GM21528 (cell line): Measurements from ENCODE around the gene PRKN.

Experiments
- ATAC-seq: cut with Tn5 transposase; IDR thresholded peaks from one replicate; pipeline ENCODE4 v1.9.1; 2021; ENCODE audit warnings: mild to moderate bottlenecking, moderate library complexity; ENCODE audit not compliant: unreplicated experiment, low FRiP score

Gene PRKN

DNA sequence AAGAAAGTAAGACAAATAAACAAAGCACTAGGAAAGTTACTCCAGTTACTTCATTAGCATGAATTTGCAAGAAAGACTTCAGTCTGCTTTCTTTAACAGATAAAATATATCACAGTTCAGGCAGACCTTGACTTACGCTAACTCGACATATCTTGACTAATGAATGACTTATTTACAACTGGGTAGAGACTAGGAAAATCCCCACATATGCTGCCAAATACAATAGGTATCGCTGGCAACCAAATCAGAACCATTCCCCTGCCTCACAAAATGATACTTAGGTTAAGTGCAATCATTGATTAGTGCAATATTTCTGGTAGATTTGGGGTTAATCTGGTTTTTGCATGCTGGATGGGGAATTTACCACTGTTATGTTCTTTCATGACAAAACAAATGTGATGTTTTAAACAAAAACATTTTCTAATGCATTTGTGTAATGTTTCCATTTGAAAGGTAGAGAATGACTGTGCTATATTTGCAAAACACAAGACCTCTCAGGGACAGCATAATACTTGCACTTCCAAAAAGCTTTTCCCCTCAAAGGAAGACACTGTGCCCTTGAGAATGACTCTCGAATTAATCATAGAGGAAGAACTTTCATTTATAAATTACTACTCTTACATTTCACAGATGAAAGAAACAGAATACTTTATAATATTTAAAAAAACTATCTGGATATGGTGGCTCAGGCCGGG is 101.6 kb downstream of the PRKN start:
- no peak for ATAC-seq

- ATAC-seq = no peak
Measured at GRCh38 chr6:162622572-162622971, 105.0 kb downstream of the PRKN start.

GRCh38 chr6:162621246-162621645 is 106.3 kb downstream of the PRKN start:
- ATAC-seq = no peak

DNA sequence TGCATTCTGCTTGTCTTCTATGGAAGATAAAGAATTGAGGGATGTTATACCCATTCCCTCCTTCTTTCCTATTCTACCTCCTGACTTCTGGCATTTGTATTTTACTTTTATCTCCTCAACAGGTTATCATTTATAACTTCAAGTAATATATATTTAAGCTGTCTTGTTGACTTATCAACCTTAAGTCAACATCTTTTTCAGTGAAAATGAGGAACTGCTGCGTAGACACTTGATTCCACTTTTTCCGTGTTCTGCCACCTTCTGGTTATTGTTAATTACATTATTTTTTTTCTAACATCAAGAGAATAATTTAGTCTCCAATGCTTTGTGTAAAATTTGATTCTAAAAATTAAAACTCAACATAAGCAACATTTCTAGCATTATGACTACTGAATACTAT is 107.5 kb downstream of the PRKN start:
- ATAC-seq = no peak

DNA sequence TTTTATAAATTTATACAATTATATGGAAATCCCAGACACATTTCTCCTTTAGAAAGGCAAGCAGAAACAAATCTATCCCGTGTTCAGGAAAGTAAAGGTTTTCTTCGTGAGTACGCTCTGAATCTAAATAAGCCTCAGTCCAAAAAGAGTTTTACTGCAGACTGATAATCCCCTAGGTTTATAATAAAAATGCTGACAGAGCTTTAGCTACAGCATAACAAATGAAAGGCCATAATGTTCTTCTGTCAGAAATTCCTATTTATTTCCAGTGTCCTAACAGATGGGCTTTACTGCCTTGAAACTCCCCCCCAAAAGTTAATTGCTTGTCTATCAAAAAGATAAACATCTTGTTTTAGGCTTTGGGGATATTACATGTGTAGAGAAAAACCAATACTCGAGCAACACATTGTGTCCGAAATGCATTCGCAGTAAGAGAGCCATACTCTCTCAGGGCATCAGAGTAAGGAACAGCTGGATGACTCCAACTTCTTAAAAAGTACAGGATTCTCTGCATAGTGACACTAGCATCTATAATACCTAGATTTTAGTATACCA is 109.0 kb downstream of the PRKN start:
- ATAC-seq = no peak

- no peak for ATAC-seq
Measured at GRCh38 chr6:162615016-162615705, 112.4 kb downstream of the PRKN start.

DNA sequence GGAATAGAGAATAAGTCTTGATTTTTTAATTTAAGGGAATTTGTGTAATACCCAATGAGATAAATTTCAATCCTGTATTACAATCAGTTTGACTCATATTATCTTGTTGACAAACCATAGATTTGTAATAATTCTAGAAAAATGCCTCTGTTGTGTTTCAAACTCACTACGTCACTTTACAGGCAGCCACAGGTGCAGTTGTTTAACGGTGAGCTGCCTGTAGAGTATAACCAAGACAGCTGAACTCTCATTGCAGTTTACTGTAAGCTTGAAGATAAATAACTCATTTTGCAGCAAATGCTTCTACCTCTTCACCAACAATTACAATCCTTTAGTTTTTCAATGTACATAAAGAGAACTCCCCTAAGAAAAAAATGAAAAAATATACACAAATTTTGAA is 114.3 kb downstream of the PRKN start:
- no peak for ATAC-seq

DNA sequence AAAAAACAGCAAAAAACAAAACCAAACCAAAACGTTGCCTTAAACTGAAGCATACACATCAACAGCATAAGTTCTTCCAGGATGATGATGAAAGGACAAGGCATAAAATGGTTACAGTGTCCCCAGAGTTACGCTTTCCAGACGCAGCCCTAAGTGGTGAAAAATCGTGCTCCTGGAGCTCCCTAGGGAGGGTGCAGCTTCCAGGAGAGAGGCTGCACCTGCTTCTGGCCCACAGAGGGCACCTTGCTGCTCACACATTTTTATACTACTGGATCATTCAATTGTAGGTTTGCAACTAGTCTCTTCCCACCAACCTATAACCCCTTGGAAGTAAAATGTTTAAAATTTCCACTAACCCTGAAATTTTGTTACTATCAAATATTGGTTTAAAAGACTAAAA is 115.0 kb downstream of the PRKN start:
- no peak for ATAC-seq

DNA sequence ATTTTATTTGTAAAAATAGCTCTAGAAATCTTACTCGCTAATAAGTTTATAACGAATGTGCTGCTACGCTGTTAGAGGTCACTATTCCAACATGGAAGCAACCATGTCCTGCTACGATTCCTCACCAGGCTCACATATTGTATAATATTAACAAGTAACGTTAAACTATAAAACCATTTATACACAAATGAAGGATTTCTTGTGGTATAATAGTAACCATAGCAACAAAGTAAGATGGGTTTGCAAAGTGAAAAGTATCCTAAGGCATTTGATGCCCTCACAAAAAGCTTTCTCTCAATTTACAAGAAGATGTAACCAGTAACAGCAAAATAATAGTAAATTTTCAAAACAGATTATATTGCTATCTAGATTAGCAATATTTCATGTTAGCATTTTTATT is 117.2 kb downstream of the PRKN start:
- no peak for ATAC-seq

DNA sequence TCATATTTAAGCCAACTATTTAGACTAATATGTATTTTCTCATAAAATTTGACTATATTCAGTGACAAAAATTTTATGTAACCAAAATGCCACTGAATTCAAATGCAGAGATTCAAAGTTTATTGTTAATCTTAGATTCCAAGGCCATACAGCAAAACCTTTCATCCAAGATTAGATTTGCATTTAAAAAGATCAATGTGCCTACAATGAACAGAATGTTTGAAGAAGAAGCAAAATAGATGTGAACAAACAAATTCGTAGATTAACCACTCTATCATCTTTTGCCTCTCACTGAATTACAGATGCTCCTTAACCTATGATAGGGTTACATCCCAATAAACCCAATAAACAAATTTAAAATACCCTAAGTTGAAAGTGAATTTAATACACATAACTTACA is 121.7 kb downstream of the PRKN start:
- no peak for ATAC-seq

DNA sequence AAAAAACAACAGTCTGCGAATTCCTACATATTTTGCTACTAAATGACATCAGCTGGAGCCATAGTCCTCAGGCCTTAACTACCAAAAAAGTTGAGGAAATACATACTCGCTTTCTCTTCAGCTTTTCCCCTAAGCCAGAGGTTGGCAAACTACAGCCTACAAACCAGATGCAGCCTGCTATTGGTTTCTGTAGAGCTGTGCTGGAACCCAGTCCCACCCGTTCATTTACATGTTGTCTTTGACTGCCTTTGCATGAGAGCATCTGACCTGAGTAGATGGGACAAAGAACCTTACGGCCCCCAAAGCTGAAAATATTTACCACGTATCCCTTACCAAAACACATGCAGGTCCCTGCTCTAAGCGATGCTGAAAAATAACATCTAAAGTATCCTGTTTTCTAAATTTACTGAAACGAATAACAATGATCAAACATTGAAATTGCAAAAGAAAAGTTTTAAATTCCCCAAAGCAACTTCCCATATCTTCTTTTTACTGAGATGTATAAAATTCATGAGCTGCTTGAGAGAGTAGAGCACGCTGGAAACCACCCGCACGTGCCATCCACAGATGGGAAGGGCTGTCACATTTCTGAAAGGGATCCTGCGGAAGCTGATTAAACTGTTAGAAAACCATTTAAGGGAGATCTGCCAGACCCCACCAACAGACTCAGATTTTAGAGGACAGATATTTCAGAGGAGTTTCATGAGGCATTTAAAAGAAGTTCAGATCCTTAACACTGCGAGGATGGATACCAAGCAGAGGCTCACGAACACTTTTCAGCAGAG is 124.1 kb downstream of the PRKN start:
- ATAC-seq = no peak

GRCh38 chr6:162602759-162603158 is 124.8 kb downstream of the PRKN start:
- no peak for ATAC-seq

GRCh38 chr6:162596676-162597075 is 130.9 kb downstream of the PRKN start:
- no peak for ATAC-seq

GRCh38 chr6:162591517-162591916 is 136.0 kb downstream of the PRKN start:
- ATAC-seq = no peak

DNA sequence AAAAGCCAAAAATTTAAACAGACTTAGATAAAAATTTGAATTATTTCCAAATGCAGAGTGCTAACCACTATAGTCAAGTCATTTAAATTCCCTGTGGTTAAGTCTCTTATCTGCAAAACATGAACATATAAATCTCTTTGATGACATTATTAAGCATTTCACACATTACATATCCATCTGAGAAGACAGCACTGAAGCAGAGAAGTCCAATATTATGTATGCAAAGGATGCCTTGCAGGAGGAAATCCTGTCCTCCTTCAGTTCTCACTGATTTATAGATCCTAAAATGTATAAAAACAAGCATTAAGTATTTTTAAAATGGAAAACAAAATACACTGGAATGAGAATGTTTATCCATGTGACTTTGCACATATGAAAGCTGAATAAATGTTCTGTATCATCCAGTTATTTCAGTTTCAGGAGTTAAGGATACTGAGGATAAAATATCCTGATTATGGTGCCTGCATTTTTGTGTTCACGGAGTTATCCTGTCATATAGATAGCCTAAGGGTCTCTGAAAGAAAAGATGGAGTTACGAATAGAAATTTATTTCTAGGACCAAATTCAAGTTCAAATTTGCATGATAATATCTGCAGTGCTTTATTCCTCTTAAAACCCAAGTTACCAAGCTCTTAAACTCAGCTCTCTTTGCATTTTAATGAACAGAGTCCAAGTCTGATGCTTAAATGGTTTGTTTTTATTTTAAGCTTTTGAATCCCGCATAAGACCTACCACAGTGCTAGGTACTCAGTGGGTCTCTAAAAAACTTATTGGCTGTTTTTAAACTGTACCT is 145.4 kb downstream of the PRKN start:
- no peak for ATAC-seq

- ATAC-seq = no peak
Measured at GRCh38 chr6:162580619-162581018, 146.9 kb downstream of the PRKN start.

DNA sequence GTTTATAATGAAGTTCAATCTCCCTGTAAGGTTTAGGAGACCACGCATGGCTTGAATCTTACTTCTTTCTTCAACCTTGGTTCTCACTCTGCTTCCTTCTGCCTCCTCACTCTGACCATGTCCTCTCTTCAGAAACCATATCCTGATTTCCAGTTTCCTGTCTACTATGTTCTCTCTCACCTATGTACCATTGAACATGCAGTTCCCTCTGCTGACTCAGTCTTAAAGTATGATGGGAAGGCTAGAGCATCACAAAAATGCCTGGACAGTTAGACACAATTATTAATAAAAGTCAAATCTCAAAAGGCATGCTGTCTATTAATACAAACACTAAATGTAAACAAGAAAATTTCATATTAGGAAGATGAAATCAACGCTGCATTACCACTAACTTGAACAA is 151.6 kb downstream of the PRKN start:
- no peak for ATAC-seq

- no peak for ATAC-seq
Measured at GRCh38 chr6:162572240-162572639, 155.3 kb downstream of the PRKN start.

DNA sequence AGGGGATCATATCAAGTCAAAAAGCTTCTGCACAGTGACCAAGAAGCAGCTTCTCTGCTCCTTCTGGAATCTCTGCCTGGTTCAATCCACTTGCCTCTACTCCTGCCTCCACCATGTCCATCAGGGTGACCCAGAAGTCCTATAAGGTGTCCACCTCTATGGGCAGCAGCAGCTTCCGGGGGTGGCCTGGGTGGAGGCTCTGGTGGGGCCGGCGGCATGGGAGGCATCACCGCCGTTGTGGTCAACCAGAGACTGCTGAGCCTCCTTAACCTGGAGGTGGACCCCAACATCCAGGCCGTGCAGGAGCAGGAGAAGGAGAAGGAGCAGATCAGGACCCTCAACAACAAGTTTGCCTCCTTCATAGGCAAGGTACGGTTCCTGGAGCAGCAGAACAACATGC is 159.3 kb downstream of the PRKN start:
- no peak for ATAC-seq

GRCh38 chr6:162562041-162562440 is 165.5 kb downstream of the PRKN start:
- no peak for ATAC-seq

- no peak for ATAC-seq
Measured at GRCh38 chr6:162560891-162561290, 166.7 kb downstream of the PRKN start.
